GM18519 (cell line): ENCODE data around the gene ANP32B.
"Not testable (repeated sequence)": the region's sequence is repeated elsewhere in the genome, so short reads cannot be mapped to it uniquely, and the experiment has no call there.

Experiments
- ATAC-seq: cut with Tn5 transposase; IDR thresholded peaks from one replicate; pipeline ENCODE4 v1.9.1; 2021; ENCODE audit warnings: mild to moderate bottlenecking, moderate library complexity; ENCODE audit not compliant: unreplicated experiment, low FRiP score

ANP32B gene

GRCh38 chr9:97990259-97990658 is 7.1 kb downstream of the ANP32B start:
- ATAC-seq: no peak

DNA sequence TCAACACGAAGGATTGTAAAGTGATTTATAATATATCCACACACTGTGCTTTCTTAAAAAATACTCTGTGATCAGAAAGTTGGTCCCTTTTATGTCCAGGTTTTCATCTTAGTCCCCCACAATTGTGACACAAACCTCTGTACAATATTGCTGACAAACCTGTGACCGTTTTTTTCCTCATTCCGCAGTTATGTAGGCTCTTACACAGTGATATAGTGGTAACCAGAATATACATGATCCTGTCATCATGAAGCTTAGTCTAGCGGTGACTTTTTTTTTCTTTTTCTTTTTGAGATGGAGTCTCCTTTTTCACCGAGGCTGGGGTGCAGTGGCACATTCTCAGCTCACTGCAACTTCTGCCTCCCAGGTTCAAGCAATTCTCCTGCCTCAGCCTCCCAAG is 8.7 kb downstream of the ANP32B start:
- ATAC-seq: no peak

- ATAC-seq: no peak
Measured at GRCh38 chr9:97992219-97992618, 9.1 kb downstream of the ANP32B start.

DNA sequence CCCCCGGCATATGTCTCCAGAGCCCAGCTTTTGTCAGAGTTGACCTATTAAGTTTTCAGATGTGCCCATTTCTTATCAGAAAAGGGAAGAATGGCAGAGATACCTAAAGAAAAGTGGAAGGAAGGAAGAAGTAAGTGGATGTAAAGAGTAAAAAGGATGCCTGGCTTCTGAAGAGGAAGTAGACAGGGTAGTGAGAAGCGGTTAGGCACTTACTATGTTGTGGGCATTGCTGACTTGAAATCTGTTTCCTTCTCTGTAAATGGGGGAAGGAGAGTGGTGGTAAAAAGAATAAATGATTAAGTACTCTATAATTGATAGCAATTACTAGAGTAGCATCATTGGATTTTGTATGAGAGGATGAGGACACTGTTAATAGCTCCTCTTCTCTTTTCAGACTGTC is 9.9 kb downstream of the ANP32B start:
- ATAC-seq: no peak

GRCh38 chr9:97994703-97995102 is 11.6 kb downstream of the ANP32B start:
- no peak for ATAC-seq

DNA sequence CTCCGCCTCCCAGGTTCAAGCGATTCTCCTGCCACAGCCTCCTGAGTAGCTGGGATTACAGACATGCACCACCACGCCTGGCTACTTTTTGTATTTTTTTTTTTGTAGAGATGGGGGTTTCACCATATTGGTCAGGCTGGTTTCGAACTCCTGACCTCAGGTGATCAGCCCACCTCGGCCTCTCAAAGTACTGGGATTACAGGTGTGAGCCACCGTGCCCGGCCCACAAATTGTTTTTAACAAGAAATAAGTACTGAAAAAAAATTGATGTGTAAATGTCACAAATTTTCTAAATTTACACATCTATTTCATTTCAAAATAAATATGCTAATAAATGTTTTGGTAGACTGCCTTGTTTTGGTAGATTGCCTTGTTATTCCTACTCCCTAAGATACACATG is 13.5 kb downstream of the ANP32B start:
- not testable (repeated sequence) for ATAC-seq

DNA sequence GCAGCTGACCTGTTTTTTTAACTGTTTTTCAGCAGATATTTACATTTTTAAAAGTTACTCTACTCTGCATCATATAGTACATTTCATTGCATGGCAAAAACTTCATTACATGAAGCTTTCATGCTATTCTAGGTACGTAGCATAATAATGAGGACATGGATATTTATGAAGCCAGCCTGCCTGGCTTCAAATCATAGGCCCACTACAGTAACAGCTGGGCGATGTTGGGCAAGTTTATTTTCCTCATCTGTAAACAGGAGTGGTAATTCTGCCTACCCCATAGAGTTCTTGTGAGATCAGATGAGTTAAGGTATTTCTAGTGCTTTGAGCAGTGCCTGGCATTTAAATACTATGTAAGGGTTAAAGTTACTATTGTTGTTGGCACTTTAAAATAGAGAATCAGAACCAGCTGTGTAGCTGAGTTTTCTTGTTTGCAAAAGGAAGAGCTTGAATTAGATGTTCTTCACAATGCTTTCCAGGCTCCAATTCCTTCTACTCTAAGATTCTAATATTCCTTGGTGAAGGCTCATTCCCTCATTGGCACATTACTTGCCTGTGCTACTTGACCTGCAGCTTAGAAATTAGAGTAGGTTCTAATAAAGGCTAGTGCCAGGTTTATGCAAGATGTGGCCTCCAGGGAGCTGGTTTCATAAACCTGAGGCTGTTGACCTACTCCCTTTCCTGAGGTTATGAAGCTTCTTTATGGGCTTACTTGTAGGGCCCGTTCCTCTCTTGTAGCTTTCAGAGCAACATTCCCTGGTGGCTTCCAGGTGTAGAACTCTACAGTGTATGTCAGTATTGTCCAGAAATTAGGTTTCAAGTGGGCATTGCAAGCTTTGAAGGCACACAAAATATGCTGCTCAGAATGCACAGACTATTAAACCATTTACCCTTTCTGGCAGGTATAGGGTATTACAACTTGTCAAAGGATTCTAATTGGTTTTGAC is 14.5 kb downstream of the ANP32B start:
- ATAC-seq: no peak

DNA sequence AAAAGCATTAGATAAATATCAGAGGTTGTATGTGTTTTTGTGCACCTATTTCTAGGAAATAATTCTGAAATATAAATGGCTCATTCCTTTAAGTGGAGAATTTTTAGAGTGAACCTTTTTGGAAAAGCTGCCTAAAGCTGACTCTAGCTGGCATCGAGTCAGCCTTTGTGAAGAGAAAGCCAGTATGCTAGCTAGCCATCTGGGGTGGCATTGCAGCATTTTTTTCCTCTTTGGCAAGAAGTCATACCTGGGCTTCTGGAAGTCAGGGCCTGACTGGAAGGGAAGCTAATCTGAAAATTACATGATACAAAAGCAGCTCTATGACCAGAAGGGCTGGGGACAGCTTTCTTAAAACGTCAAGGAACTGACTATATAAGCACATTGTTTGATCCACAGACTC is 19.7 kb downstream of the ANP32B start:
- ATAC-seq: no peak

GRCh38 chr9:98006127-98006796 is 23.1 kb downstream of the ANP32B start:
- ATAC-seq: no peak

DNA sequence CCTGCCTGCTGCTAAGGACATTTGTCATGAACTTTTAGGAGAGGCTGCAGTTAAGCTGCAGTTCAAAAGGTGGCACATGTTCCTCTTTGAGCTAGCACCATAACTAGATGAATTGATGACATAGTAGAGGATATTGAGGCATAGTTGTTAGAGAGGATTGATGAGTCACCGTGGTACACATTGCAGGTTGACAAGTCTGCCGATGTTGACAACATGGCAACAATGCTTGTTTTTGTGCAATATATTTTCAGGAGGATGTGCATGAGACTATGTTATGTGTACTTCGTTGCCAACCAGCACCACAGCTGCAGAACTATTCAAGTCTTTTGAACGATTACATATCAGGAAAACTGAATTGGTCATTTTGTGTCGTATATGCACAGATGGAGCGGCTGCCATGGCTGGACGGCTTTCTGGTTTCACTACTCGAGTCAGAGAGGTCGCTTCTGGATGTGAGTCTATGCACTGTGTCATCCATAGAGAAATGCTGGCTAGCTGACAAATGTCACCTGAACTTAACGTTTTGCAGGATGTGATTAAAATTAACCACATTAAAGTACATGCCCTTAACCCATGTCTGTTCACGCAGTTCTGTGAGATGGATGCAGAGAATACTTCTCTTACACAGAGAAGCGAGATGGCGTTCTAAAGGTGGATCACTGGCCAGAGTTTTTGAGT is 24.2 kb downstream of the ANP32B start:
- ATAC-seq: no peak

GRCh38 chr9:98008764-98009163 is 25.6 kb downstream of the ANP32B start:
- no peak for ATAC-seq

- no peak for ATAC-seq
Measured at GRCh38 chr9:98009437-98009836, 26.3 kb downstream of the ANP32B start.

- ATAC-seq: no peak
Measured at GRCh38 chr9:98009936-98010335, 26.8 kb downstream of the ANP32B start.

DNA sequence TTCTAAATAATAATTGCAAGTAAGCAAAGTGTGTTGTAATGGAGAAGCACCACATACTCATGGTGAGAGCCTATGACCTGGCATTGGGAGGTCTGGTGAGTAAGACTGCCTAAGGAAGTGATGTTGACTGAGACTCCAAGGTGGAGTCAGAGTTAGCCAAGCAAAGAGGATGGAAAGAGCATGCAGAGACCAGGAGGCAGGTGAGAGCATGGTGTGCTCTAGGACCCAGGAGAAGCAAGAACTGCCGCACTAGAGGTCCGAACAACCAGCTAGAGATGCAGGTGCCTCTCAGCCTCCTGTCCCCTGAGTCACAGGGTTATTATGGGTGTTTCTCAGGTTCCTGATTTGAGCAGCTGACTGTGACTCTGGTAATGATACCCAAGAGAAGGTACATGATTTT is 27.3 kb downstream of the ANP32B start:
- ATAC-seq: peak; percentile 54

- ATAC-seq: no peak
Measured at GRCh38 chr9:98011122-98011521, 28.0 kb downstream of the ANP32B start.

DNA sequence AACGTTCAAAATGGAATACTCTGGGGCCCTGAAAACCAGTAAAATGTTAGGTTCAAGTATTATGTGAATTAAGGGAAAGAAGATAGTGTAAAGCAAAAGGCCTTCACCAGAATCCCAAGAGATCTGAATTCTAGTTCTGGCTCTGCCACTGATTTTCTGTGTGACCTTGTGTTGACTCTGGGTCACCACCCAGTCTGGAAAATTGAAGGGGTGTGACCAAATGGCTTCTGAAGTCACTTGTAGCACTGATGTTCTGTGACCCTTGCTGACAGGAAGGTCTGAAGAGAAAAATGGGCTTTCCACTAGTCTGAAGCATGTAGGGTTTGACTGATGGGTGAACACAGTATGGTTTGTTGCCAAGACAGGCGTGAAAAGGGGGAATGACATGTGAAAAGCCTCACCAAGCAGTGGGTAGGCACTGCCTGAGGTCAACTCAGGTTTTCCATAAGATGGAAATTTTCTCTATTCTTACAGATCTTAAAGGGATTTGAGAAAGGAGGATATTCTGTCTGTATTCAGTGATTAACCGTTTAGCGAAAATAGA is 33.1 kb downstream of the ANP32B start:
- no peak for ATAC-seq

- no peak for ATAC-seq
Measured at GRCh38 chr9:98017306-98017705, 34.2 kb downstream of the ANP32B start.

- ATAC-seq: no peak
Measured at GRCh38 chr9:98018347-98018746, 35.2 kb downstream of the ANP32B start.

DNA sequence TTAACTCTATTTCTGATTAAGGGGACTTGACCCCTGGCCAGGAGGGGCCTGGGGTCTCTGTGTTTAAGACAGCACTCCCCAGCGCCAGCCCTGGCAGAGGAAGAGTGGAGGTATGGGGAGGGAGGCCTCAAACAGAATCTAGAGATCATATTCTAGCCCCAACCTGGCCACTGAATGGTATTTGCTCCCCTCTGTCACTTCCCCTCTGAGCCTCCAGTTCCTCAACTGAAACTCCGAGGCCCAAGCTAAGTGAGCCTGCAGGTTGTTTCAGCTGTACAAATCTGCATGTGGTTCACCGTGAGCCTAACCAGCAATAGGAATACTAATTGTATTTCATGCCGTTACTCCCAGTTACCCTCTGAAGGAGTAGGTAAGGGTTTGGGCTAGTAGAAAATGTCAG is 36.0 kb downstream of the ANP32B start:
- ATAC-seq: no peak

- not testable (repeated sequence) for ATAC-seq
Measured at GRCh38 chr9:98019869-98020268, 36.7 kb downstream of the ANP32B start.
